GM18502 (cell line): Measurements from ENCODE around the gene VAV2.
A peak's percentile ranks its signal among the peaks of the same experiment; 100 is the strongest.

Experiments
- ATAC-seq: cut with Tn5 transposase; IDR thresholded peaks from one replicate; pipeline ENCODE4 v1.9.1; 2021; ENCODE audit warnings: mild to moderate bottlenecking; ENCODE audit not compliant: unreplicated experiment, poor library complexity

VAV2 gene

GRCh38 chr9:133792721-133793470, 199.2 kb downstream of the VAV2 start:
- no peak for ATAC-seq

GRCh38 chr9:133791735-133792649, 200.1 kb downstream of the VAV2 start:
- no peak for ATAC-seq

GRCh38 chr9:133791069-133791468, 201.1 kb downstream of the VAV2 start:
- ATAC-seq = no peak

GRCh38 chr9:133789778-133790177, 202.3 kb downstream of the VAV2 start:
- no peak for ATAC-seq

GRCh38 chr9:133788819-133789717, 203.1 kb downstream of the VAV2 start:
- no peak for ATAC-seq

- ATAC-seq = no peak
Observed at GRCh38 chr9:133788045-133788818, 203.9 kb downstream of the VAV2 start.

- peak; percentile 64 for ATAC-seq
Observed at GRCh38 chr9:133787754-133788025, 204.4 kb downstream of the VAV2 start.

- no peak for ATAC-seq
Observed at GRCh38 chr9:133786907-133787753, 205.0 kb downstream of the VAV2 start.

- peak; percentile 46 for ATAC-seq
Observed at GRCh38 chr9:133786371-133786753, 205.8 kb downstream of the VAV2 start.

- no peak for ATAC-seq
Observed at GRCh38 chr9:133785753-133786370, 206.3 kb downstream of the VAV2 start.

- no peak for ATAC-seq
Observed at GRCh38 chr9:133784731-133785561, 207.2 kb downstream of the VAV2 start.

- ATAC-seq = no peak
Observed at GRCh38 chr9:133783331-133783731, 208.8 kb downstream of the VAV2 start.

- ATAC-seq = no peak
Observed at GRCh38 chr9:133782157-133783130, 209.7 kb downstream of the VAV2 start.

GRCh38 chr9:133781828-133782135, 210.3 kb downstream of the VAV2 start:
- ATAC-seq = no peak

GRCh38 chr9:133780962-133781827, 210.9 kb downstream of the VAV2 start:
- no peak for ATAC-seq

GRCh38 chr9:133780404-133780945, 211.6 kb downstream of the VAV2 start:
- no peak for ATAC-seq
